NCI-H82 treated with DMSO at 0.1 percent for 48 hours (cell line): Measurements from ENCODE around the gene SGCE.

ENCODE experiments used
- DNase-seq: peaks from one replicate; lab custom pipeline; 2025; ENCODE audit not compliant: unreplicated experiment; lab: John Stamatoyannopoulos, UW

SGCE gene

GRCh38 chr7:94571816-94572215 lies 84.1 kb downstream of the SGCE start:
- DNase-seq, result no peak

- DNase-seq, result no peak
Measured at GRCh38 chr7:94567396-94567795, 88.5 kb downstream of the SGCE start.

- DNase-seq, result no peak
Measured at GRCh38 chr7:94565247-94565894, 90.6 kb downstream of the SGCE start.

GRCh38 chr7:94562525-94562924 lies 93.4 kb downstream of the SGCE start:
- DNase-seq, result no peak

- DNase-seq, result no peak
Measured at GRCh38 chr7:94561841-94562514, 94.0 kb downstream of the SGCE start.

- DNase-seq, result no peak
Measured at GRCh38 chr7:94559972-94560371, 96.0 kb downstream of the SGCE start.

- no peak for DNase-seq
Measured at GRCh38 chr7:94557215-94557614, 98.7 kb downstream of the SGCE start.

GRCh38 chr7:94556028-94556427 lies 99.9 kb downstream of the SGCE start:
- DNase-seq, result no peak

GRCh38 chr7:94547126-94547525 lies 108.8 kb downstream of the SGCE start:
- no peak for DNase-seq

- DNase-seq, result no peak
Measured at GRCh38 chr7:94540428-94540827, 115.5 kb downstream of the SGCE start.
